Suppressor macrophage treated with lipopolysaccharide for 1 hour (primary cell): Measurements from ENCODE around the gene UBQLN4.

Experiments used
- DNase-seq, 3 donors: peaks; one replicate each; pipeline ENCODE4 v3.0.0-alpha.2; 2020 to 2022

UBQLN4 gene

GRCh38 chr1:156053768-156054499 lies at the start of gene UBQLN4:
UBQLN4 (minus strand) TSS chr1:156053798; CDS start chr1:156053701, 97 bp downstream.
- peak; percentile 88 to 97 (median 93) for DNase-seq

DNA sequence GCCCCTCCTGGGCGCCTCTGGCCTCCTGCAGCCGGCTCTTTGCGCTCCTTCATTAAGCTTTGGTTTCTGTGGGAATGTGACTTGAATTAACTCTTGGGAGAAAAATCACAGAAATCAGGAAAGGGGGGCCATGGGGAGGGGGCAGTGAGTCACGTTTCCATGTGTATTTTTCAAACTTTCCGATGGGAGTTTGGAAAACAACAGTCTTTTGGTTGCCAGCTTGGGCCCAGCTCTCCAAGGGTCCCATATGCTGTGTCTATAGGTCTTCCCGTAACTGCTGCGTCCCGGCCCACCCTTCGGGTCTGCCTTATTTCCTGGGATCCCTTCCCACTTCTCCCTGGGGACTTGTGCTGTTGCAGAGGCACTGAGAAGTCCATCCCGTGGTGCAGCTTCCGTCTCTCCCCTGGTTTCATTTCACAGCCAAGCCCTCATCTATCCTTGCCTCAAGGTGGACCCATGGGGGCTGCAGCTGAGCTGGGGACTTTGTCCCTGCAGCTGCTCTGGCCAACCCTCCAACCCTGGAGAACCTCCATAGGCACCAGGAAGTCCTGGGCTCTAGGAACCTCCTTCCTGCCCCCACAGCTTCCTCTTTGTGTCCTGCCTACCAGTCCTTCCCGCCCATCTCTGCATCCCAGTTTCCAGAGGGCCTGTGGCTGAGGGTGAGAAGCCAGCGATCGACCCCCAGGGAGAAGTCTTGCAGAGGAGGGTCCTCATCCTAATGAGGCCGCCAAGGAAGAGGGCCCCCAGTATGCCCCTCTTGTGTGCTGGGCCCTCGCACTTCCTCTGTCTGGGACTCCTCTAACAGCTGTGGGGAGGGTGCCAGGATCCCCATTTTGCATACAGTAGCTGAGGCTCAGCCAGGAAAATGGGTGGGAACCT lies 49.3 kb upstream of the UBQLN4 start:
- peak; percentile 65 to 73 (median 71) for DNase-seq

GRCh38 chr1:156101880-156102279 lies 48.3 kb upstream of the UBQLN4 start:
- DNase-seq: peak in 1 of 3 donors; percentile 43

DNA sequence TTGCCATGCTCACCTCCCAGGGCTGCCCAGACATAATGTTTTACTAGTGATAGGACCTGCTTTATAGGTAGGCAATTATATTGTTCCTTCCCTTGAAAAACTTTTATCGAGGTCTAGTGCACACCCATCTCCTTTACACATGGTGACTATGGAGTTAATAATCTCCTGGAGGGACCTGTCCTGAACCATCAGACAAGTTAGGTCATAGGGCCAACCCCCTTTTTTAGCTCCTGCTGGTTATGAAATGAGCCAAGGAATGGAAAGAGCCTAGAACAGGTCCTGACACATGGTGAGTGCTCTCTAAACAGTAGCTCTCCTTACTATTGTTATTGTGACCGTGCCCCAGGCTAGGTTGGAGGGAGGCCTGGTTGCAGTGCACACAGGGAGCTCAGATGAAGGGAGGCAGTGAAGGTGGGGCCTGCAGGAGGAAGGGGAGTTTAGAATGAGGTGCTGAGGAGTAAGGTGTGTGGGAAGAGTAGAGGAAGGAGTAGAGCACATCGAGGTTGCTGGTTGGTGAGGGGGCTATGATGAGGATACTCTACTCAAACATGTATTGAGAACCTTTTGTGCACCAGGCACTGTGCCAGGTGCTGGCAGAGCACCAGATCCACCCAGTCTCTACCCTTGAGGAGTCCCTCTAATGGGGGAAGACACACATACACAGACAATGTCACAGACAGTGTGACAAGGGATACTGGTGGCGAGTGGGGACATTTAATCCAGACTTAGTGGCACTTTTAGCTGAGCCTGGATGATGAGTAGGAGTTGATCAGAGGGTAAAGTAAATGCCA lies 46.8 kb upstream of the UBQLN4 start:
- DNase-seq: no peak

- DNase-seq: no peak
Measured at GRCh38 chr1:156099282-156099681, 45.7 kb upstream of the UBQLN4 start.

DNA sequence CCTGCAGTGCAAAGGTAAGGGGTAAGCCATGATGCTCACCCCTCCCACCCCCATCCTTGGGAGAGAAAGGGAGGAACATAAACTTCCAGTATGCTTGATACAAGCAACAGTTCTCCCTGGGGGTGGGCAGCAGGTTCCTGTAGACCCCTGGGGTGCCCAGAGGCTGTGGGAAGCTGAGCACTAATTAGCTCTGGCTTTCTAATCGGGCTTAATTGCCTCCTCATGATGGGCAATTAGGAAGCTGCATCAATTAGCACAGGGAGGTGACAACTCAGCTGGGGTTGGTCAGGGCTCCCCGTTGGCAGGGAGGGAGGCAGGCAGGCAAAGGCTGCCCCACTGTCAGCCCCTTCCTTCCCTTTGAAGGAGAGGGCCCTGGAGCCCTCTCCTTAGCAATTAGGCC lies 45.2 kb upstream of the UBQLN4 start:
- no peak for DNase-seq

- DNase-seq: peak; percentile 62 to 71 (median 71)
Measured at GRCh38 chr1:156097499-156098178, 44.0 kb upstream of the UBQLN4 start.

DNA sequence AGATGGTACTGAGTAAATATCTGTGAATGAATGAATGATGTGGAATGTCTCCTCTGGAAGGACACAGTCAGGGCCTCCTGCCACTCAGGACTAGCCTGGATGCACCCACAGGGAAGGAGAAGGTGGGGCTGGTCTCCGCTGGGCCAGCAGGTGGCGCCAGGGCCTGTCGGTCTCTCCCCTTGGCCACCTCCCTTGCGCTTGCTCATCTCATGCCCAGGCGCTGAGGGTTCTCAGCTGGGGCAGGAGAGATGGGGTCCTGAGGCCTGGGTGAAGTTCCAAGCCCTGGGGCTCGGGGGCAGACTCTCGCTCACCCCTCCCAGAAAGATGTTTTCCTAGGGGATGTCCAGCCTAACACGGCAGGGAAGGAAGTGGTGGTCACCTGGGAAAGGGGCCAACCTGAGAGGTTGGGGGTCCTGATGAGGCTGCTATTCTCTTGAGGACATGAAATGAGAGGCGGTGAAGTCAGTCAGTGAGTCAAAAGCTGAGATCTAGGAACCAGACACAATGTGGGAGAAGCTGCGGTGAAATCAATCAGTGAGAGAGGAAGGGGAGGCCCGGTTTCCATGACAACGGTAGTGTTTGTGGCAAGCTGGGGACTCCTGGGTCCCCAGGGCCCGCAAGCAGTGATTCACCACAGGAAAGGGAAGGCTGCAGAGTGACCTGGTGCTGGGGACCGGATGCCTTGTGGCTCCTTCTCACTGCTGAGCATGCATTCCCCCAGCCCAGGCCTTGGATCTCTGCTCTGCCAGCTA lies 43.2 kb upstream of the UBQLN4 start:
- peak; percentile 86 to 92 (median 89) for DNase-seq

DNA sequence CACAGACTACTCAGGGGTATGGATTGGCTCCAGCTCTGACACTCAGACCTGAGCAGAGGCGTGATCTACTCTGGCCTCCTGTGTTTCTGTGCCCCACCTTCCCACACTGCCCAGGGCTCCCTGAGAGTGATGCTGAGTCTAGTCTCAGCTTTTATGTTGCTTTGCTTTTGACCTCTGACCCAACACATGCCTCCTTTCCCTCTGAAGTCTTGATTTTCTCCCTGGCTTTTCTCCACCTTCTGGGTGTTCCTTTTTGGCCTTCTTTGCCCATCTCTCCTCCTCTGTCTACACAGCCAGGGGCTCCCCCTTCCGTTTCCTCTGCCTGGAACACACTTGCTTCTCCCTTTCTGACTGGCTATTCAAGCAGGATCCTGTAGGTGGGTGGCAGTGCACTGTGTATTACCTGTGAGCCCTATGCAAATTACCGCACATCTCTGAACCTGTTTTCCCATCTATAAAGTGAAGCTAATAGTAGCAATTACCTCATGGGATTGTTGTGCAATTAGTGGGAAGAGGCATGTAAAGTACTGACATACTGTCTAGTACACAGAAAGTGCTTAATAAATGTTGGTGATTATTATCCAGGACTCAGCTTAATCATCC lies 42.4 kb upstream of the UBQLN4 start:
- DNase-seq: peak in 2 of 3 donors; percentile 44 to 47

DNA sequence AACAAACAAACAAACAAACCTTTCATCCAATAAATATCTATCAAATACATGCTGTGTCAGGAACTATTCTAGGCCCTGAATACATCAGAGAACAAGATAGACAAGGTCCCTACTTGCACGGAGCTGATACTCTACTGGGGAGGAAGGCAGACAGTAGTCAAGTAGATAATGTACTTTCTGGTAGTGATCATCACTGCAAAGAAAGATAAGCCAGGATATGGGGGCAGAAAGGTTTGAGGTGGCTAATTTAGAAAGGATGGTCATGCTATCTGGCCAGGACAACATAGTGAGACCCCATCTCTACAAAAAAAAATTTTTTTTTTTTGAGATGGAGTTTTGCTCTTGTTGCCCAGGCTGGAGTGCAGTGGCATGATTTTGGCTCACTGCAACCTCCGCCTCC lies 38.0 kb upstream of the UBQLN4 start:
- DNase-seq: no peak

- peak; percentile 86 to 93 (median 90) for DNase-seq
Measured at GRCh38 chr1:156090840-156091188, 37.2 kb upstream of the UBQLN4 start.

GRCh38 chr1:156090138-156090839 lies 36.7 kb upstream of the UBQLN4 start:
- peak; percentile 87 to 88 (median 88) for DNase-seq

DNA sequence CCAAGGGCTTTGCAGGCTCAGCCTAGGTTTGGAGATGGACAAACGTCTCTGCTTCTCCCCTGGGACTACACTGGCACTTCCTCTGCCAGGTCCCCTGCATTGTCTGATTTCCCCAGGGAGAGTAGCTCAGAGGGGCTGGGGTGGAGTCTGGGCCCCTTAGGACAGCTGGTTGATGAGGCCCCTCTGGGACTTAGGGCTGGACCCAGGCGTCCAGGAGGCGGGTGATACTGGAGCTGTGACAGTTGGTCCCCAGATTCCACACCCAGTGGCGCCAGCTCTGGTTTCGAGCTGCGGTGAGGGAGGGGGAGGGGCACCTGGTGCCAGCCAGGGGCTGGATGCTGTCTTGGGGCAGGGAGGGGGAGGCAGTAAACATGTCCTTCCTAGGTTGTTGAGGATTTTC lies 36.1 kb upstream of the UBQLN4 start:
- DNase-seq: no peak

GRCh38 chr1:156086256-156086662 lies 32.7 kb upstream of the UBQLN4 start:
- peak in 1 of 3 donors; percentile 38 for DNase-seq

- peak in 1 of 3 donors; percentile 39 for DNase-seq
Measured at GRCh38 chr1:156083800-156084790, 30.5 kb upstream of the UBQLN4 start.

DNA sequence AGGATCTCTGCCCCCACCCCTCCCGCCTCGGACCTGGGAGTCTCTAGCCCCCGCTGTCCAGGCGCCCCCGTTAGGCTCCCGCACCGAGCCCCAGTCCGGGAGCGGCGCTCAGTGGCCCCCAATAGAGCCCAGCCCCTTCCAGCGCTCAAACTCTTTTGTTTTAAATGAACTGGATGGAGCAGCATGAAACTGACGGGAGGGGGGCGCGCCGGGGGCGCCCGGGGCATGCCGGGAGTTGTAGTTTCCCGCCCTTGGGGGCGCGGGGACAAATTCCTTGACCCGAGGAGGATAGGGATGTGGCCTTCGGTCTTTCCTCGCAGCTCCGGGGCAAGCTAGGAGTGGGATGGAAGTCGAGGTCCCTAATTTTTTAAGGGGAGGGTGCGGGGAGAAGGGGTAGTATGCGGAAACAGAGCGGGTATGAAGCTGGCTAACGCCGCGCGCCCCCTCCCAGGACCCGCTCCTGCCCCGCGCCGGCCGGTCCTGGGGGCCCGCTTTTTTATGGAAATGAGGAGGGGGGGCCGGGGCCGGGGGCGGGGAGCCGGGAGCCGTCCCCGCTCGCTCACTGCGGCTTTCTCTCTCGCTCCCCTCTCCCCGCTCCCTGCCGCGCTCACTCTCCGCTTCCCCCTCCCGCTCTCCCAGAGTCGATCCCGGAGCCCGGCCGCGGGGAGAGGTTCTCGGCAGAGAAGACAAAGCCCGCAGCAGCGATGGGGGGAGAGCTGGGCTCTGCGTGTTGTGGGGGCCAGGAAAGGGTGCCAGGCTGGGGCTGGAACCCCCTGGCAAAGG lies 28.9 kb upstream of the UBQLN4 start, which contains the start of gene MEX3A:
MEX3A (minus strand) TSS at position 157 of the 783 bp plus-strand sequence. CDS start 467 bp downstream, outside the sequence.
- peak; percentile 60 to 83 (median 73) for DNase-seq

- no peak for DNase-seq
Measured at GRCh38 chr1:156081917-156082308, 28.3 kb upstream of the UBQLN4 start.

- DNase-seq: no peak
Measured at GRCh38 chr1:156081180-156081916, 27.8 kb upstream of the UBQLN4 start.
